Measurements from ENCODE around the gene EVX2.

Gene EVX2

DNA sequence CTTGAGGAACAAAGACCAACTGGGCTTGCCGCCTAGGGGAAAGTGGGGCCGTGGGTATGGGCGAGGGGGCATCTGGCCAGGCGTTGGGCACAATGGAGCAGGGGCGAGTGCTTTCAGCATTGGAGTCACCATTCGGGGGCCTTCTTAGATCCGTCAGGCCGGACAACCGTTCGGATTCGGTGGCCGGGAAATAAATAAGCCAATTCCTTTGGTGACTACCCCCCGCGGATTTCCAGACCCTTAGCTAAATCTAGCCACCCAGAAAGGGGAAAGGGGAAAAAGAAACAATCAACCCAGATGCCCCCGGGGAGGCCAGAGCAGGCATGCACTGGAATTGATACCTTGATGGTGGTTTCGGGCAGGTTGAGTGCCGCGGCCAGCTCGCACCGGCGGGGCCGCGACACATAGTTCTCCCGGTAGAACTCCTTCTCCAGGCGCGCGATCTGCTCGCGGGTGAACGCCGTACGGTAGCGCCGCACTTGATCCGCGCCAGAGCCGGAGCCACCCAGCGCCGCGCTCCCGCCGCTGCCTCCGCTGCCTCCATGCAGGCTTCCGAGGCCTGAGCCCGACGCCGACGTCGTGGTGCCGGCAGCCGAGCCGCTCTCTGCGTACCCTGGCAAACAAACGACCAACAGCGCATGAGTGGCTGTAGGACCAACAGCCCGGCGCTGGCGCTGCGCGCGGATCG lies 1.8 kb downstream of the EVX2 start:
- DNase-seq, result no peak

DNA sequence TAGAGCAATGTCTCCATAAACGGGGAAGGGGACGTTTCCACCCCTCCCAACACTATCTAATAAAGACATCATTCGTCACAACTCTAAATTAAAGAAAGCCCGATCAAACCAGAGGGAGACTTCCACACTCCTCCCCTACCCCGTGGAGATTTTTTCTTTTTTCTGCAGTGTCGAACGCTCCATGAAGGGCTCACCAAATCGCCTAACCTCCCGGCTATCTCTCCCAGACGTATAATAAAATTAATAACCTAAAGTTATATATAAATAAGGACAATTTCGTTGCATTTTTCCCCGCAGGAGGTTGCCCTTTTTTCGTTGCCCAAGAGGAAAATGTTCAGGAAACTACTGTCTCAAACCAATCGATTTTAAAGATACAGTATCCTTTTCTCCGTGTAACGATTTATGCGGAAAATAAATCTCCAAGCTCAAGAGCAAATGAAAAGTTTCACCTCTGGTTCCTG lies 2.4 kb downstream of the EVX2 start:
- no peak for DNase-seq

GRCh38 chr2:176080540-176081375 lies 3.0 kb downstream of the EVX2 start:
- no peak for DNase-seq

GRCh38 chr2:176079831-176080539 lies 3.8 kb downstream of the EVX2 start:
- peak; percentile 86 for DNase-seq

GRCh38 chr2:176079285-176079830 lies 4.4 kb downstream of the EVX2 start:
- DNase-seq, result peak; percentile 76

DNA sequence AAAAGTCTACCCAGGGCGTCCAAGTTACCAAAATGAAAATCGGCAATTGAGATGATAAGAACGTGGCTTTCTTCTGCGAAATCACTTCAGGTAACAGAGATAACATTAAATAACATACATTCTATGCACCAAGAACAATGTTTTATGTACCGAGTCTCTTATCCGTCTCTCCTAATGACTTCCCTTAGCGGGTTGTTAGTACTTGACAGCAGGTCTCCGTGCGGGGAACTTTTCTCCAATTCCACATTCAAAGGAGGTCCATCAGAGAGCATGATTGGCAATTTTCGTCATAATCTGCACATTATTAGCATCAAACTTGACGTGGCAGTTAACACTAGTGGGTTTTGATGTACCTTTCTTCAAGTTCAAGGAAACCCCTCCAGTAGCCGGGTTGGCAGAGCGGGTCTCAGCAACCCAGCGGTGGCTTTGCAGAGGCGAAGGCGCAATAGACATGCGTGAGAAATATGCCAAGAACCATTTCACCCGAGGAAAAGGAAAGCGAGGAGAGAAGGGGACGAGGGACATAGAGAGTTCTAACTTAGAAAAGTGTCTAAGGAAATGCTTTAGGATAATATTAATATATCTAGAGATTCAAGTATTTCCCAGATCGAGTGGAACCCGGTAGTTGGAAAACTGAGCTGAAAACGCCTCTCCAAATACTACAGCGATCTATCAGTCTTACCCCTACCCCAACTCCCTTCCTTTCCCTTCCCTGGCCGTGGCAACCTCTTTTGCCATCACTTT lies 5.0 kb downstream of the EVX2 start:
- DNase-seq, result peak; percentile 5

DNA sequence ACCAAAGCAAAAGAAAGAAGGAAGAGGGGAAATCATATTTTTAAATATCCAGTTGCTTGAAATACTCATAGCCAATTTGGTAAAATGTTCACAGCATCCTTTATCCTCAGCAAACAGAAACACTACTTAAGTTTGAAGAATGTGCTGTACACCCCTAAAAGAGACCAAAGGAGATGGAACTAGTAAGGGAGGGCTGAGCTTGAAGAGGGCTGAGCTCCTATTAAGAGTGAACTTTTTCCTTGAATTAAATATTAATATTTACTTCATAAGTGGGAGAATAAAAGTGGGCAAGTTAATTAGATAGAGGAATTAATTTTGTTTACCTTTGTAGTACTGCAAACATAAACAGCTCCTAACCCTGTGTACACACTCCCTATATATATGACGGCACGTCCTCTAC lies 7.0 kb downstream of the EVX2 start:
- no peak for DNase-seq

- no peak for DNase-seq
Observed at GRCh38 chr2:176076063-176076462, 7.7 kb downstream of the EVX2 start.

- DNase-seq, result no peak
Observed at GRCh38 chr2:176075481-176075880, 8.3 kb downstream of the EVX2 start.

GRCh38 chr2:176074919-176075425 lies 8.8 kb downstream of the EVX2 start:
- no peak for DNase-seq

DNA sequence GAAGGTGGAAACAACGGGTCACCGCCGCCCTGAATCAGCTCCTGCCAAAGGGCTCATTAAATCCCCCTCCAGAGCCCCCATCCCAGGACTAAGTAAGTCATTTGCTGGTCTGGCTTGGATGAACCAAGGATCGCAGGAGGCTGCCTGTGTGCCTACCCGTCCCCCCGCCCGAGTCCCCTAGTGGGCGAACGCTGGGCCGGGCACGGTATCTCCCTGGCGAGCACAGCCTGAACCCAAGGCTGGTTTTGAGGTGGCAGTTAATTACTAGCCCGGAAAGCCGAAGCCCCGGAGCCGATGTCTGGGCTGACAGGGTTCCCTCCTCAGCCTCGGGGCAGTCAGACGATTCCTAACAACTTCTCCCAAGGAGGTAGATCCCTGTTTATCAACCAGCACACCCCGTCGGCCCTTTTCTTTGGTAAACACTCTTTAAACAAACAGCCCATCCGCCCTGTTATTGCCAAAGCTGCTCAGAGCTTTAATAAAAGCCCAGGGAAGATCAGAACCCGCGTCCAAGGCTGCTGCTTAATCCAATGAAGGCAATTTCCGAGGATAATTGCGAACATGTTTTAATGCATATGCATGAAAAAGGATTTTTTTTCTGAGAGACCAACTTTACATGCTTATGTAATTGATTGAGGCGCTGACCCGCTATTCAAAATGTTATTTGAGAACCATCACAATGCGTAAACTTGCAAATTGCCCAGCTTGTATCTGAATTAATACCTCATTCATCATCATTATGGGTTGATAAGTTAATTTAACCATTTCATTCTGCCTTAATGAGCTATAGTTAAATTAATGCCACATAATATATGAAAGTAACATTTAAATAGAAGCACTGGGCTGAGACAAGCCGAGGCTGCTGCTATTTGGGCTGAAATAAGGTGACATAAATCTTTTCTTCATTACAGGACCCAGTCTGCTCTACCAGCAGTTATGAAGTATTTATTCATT lies 10.5 kb downstream of the EVX2 start:
- peak; percentile 25 for DNase-seq

DNA sequence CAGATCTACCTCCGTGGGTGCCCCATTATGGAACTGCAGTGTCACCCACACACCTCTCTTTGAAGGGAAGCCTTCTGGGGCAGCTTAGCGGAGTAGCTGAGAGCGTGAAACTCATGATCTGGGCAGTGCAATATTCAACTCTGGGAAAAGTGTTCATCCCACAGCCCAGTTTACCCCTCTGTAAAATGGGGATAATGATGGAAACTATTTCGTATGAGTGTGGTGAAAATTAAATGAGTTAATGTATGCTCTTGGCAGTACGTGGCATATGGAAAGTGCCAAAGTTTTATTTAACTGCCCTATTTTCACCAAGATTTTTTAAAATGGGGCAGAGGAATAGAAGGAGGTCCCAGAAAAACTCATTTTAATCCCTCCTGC lies 11.5 kb downstream of the EVX2 start:
- no peak for DNase-seq

DNA sequence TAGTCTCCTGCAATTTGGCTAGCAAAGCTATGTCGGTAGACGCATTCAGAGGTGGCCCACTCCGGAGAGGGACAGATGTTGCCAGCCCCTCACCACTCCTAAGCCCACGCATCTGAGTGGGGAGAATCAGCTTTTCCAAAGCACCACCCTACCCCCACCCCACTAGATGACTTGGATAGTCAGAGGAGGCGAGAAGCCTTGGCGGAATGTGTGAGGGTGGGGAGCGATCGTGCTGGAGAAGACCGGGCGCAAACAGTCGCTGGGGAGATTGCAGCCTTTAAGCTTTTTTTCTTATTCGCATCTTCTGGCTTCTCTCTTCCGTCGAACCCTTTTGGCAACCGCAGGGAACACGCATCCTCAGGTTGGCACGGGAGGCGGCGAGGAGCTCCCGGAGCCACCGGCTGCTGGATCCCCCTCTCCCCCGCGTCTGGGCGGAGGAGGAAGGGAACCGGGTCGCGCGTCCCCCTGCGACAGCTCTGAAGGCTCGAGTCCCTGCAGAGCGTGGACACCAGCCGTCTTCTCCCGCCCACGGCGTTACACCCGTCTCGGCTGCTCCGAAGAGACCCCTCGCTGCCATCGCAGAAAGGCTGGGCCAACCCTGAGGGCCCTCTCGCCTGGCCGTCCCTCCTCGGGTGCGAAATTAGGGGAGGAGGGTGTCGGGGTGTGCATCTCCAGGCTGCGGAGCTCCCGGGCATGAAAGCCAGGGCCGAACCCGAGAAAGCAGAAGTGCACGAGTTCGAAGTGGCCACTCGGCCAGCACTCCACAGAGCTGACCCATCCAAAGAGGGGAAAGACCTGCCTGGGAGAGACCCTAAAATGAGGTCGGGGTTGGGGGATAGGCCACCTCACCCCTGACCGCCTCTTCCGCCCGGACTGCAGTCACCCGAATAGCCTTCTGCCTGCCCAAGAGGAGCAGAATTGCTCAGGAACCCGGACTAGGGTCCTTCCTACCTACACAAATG lies 12.2 kb downstream of the EVX2 start:
- DNase-seq, result no peak

DNA sequence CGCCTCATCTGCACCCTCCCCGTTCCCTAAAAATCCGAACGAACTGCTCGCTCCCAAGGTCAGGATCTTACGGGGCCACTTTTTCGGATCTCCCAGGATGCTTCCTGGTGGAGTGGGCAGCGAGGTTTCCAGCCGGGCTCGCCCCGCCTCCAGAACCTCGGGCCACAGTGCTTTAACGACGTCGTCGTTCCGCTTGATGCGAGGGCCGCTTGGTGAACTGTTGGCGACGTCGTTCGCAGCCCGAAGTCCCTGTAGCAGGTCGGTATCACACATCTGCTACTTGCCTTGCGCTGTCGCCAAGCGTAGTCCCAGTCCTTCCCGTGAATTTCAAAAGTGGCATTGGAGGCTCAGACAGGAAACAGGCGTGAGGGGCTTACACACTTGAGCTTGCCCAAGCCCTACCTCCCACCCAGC lies 15.3 kb downstream of the EVX2 start:
- DNase-seq, result no peak

GRCh38 chr2:176067589-176068418 lies 16.0 kb downstream of the EVX2 start:
- DNase-seq, result no peak

GRCh38 chr2:176066645-176067588 lies 16.8 kb downstream of the EVX2 start:
- no peak for DNase-seq

DNA sequence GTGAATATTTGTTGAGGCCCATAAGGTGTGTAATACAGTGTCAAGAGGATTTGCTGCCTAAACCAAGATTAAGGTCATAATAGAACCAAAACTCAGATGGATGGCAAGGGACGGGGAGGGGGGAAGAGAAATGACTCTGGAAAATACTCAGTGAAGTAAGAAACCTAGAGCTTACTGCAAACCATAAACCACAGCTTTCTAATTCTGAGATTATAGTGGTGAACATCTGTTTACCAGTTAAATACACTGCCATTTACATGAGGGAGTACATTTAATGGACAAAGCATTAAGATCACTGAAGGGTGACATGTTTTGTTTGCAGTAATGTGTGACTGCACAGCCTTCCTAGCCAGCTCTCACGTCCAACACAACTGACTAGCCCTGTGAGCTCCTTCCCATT lies 19.8 kb downstream of the EVX2 start:
- DNase-seq, result peak; percentile 33

DNA sequence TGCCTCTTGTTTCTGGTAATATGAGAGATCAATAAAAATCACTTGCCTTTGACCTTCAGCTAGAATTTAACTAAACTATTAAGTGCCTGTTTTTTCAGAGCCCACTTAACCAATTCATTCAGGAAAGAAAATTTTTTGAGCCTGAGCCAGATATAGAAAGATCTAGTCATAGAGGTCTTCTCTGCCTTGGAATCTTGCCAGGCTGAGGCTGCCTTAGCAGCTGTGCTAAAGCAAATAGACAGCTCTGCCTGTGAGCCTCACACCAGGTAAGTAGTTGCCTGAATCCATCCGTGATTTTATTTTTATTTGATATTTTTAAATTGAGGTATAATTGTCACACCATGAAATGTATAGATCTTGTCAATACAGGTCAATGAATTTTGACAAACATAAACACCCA lies 27.4 kb downstream of the EVX2 start:
- peak; percentile 83 for DNase-seq

Data from NCI-H146 (cell line).